CMK (cell line): ENCODE data around the gene OLFM2.
A peak's percentile ranks its signal among the peaks of the same experiment; 100 is the strongest.
"Not testable (repeated sequence)": the region's sequence is repeated elsewhere in the genome, so short reads cannot be mapped to it uniquely, and the experiment has no call there.

Experiments used
- DNase-seq: peaks from one replicate; pipeline ENCODE4 v3.0.0-alpha.2; 2010; ENCODE audit warnings: low read depth

Gene OLFM2

GRCh38 chr19:9941671-9942070, 5.4 kb upstream of the OLFM2 start:
- no peak for DNase-seq

- no peak for DNase-seq
Observed at GRCh38 chr19:9941231-9941630, 4.9 kb upstream of the OLFM2 start.

DNA sequence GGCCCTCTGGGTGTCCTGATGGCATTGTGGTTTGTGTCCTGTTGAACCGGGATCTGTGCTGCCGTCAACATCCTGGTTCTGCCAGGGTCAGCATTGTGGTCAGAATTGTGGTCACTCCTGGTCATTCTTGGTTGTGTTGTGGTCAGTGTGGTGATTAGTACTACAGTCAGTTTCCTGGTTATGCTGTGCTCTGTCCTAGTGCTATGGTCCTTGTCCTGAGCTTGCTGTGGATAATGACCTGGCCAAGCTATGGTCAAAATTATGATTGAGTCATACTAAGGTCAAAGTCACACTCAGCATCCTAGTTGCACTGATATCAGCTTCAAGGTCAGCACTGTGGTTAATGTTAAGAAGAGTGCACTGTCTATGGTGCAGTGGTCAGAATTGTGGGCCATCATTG, 4.5 kb upstream of the OLFM2 start:
- DNase-seq, result no peak

DNA sequence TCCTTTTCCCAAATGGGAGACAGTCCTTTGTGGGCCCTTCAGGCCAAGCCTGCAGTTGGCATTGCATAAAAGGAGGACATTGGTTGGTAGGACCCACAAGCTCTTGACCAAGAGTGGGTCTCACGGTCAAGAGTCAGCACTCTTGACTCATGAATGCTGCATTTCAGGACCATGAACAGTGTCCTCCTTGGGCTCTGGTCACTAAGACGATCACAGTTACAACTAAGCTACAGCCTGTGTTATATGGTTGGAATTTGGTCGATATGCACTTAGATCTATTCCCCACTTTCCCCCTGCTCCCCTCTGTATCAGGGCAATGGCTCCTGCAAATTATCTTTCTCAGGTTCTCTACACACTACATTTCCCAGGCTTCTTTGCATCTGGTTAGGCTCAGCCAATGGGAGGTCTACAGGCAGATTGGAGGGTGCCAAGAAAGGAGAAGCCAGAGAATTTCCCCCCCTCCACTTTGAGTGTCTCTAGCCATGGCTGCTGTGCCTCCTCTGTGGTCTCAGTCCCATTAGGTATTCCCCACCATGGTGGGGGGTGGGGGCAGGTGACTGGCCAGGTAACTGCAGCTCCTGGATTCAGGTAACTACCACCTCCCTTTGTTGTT, 3.1 kb upstream of the OLFM2 start:
- no peak for DNase-seq

DNA sequence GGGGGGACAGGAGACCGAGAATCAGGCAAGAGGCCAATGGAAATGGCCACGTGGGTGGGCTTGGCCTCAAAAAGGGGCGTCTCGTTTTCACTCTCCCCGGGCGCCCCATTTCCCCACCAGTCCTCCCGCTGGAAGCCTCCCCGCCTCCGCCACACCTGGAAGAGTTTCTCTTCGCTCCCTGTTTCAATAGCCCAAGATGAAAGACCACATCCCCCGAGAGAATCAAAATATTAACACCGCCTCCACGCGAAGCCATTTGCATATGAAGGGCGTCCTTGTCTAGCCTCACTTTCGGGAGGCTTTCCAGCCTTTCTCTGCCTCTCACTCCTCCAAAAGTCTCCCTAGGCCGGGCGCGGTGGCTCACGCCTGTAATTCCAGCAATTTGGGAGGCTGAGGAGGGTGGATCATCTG, 691 bp upstream of the OLFM2 start:
- no peak for DNase-seq

GRCh38 chr19:9935506-9936325, 599 bp downstream of the OLFM2 start:
- no peak for DNase-seq

GRCh38 chr19:9934132-9934950, 2.0 kb downstream of the OLFM2 start:
- DNase-seq, result no peak

- DNase-seq, result no peak
Observed at GRCh38 chr19:9932835-9933234, 3.5 kb downstream of the OLFM2 start.

- no peak for DNase-seq
Observed at GRCh38 chr19:9931629-9932028, 4.7 kb downstream of the OLFM2 start.

DNA sequence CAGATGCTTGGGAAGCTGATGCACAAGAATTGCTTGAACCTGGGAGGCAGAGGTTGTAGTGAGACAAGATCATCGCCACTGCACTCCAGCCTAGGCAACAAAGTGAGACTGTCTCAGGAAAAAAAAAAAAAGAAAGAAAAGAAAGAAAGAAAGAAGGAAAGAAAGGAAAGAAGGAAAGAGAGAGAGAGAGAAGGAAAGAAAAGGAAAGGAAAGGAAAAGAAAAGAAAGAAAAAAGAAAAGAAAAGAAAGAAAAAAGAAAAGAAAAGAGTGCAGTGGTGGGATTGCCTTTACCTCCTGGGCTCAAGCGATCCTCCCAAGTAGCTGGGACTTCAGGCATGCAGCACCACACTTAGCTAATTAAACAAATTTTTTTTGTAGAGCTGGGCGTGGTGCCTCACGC, 12.9 kb downstream of the OLFM2 start:
- no peak for DNase-seq

DNA sequence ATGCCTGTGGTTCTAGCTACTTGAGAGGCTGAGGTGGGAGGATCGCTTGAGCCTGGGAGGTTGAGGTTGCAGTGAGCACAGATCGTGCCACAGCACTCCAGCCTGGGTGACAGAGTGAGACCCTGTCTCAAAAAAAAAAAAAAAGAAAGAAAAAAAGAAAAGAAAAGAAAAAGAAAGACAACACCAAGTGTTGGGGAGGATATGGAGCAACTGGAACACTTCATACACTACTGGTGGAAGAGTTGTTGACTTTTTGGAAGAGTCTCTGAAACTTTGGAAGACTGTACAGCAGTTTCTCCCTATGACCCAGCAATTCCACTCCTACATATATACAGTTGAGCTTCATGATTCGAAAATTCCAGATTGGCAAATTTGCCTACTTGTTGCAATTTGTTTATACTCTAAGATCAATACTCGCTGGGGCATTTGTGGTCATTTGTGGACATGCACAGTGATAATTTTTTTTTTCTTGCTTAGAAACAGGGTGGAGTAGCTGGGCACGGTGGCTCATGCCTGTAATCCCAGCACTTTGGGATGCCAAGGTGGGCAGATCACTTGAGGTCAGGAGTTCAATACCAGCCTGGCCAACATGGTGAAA, 13.4 kb downstream of the OLFM2 start:
- DNase-seq, result not testable (repeated sequence)

GRCh38 chr19:9917321-9917720, 19.0 kb downstream of the OLFM2 start:
- DNase-seq, result peak; percentile 40

- DNase-seq, result no peak
Observed at GRCh38 chr19:9916719-9917118, 19.6 kb downstream of the OLFM2 start.

- peak; percentile 64 for DNase-seq
Observed at GRCh38 chr19:9914315-9915207, 21.8 kb downstream of the OLFM2 start.

GRCh38 chr19:9914001-9914314, 22.4 kb downstream of the OLFM2 start:
- DNase-seq, result no peak

DNA sequence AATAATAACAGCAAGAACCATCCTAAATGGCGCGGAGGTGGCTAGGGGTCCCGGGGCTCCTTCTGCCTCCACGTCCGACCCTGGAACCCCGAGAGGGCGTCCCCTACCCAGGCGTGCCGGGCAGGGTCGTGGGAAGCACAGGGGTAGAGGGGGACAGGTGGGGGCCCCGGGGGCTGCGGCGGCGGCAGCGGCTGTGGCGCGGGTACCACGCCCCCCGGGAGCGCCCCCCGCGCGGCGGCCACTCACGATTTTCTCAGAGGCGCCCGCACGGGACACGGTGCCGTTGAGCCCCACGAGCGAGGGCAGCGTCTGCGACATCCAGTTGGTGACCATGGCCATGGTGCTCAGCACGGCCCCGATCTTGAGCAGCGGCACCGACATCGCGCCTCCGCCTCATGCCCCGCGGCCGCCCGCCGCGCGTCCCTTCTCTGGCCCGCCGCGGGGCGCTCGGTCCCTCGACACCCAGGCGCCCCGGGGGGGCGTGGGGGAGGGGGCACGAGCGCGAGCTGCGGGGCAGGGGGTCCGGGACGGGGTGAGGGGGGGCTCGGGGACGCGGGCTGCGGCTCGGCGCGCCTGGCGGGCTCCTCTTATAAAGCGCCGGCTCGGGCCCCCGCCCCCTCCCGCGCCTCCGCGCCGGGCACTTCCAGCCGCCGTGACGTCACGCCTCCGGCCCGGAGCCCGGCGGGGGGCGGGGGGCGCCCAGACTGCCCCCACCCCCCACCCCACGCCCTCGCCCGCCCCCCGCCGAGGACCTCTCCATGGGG, 22.9 kb downstream of the OLFM2 start:
- no peak for DNase-seq

DNA sequence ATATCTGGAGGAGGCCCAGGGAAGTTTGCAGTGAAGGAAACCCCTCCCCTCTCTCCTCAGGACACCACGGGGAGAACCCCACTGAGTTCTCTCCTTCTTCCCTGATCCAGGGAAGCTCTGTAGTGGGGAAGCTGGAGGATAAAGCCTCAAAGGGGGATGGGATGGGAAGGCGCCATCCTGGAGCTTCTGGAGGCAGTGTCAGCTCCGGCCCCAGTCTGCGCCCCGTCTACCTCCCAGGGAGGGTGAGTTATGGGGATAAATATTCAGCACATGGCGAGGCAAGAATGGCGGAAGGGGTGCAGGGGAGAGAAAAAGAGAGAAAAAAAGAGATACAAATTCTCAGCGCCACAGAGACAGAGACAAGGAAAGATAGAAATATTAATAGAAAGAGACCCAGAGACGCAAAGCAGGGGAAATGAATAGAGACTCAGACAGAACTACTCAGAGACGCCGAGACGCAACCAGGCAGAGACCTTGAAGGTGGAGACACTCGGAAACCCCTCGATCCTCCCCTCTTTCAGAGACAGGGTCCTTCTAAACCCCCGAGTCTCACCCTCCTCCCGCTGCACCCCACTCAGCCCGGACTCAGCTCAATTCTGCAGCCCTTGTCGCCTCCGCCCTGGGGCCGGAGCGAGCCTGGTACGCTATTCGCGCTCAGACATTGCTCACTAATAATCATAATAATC, 23.6 kb downstream of the OLFM2 start:
- DNase-seq, result no peak

- no peak for DNase-seq
Observed at GRCh38 chr19:9911524-9912185, 24.7 kb downstream of the OLFM2 start.

DNA sequence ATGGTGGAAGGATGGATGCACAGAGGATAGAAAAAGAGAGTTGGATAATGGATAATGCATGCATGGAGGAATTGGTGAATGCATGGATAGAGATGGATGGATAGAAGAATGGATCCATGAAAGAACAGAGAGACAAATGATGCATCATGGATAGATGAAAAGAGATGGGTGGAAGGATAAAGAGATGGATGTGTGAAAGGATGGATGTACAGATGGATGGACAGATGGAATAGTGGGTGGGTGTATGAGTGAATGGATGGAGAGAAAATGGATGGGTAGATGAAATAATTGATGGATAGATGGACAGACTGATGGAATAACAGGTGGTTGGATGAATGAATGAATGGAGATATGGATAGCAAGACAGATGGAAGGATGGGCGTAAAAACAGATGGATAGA, 25.7 kb downstream of the OLFM2 start:
- no peak for DNase-seq

- DNase-seq, result no peak
Observed at GRCh38 chr19:9909251-9909650, 27.1 kb downstream of the OLFM2 start.
